ENCODE measurements around the gene POLE3. TPM values are rescaled to one million over a fixed set of nuclear protein-coding genes. Genes with fewer than 3 reads are reported as not detected.
"Not testable (repeated sequence)": the region's sequence is repeated elsewhere in the genome, so short reads cannot be mapped to it uniquely, and the experiment has no call there.

POLE3 gene
- total RNA-seq, 1 donor from 2014 or later, result 57.2 TPM

- no peak for DNase-seq
These were observed 35.1 kb downstream of the POLE3 start for GRCh38 chr9:113375057-113376023.

- DNase-seq, result no peak
These were observed 36.6 kb downstream of the POLE3 start for GRCh38 chr9:113373676-113374392.

GRCh38 chr9:113373256-113373655 is 37.2 kb downstream of the POLE3 start:
- DNase-seq, result no peak

GRCh38 chr9:113372059-113372458 is 38.4 kb downstream of the POLE3 start:
- no peak for DNase-seq

GRCh38 chr9:113370806-113371325 is 39.6 kb downstream of the POLE3 start:
- no peak for DNase-seq

GRCh38 chr9:113369855-113370140 is 40.7 kb downstream of the POLE3 start:
- DNase-seq, result no peak

- no peak for DNase-seq
These were observed 41.3 kb downstream of the POLE3 start for GRCh38 chr9:113368982-113369854.

- DNase-seq, result no peak
These were observed 42.0 kb downstream of the POLE3 start for GRCh38 chr9:113368348-113368981.

- DNase-seq, result not testable (repeated sequence)
These were observed 44.8 kb downstream of the POLE3 start for GRCh38 chr9:113365652-113366051.

- DNase-seq, result no peak
These were observed 45.5 kb downstream of the POLE3 start for GRCh38 chr9:113364951-113365350.

- DNase-seq, result no peak
These were observed 47.1 kb downstream of the POLE3 start for GRCh38 chr9:113363336-113363735.

GRCh38 chr9:113361304-113362018 is 49.0 kb downstream of the POLE3 start:
- DNase-seq, result peak; percentile 43

- DNase-seq, result no peak
These were observed 50.1 kb downstream of the POLE3 start for GRCh38 chr9:113360242-113360842.

- no peak for DNase-seq
These were observed 51.1 kb downstream of the POLE3 start for GRCh38 chr9:113359385-113359784.

Other genes starting within 250 kb of the POLE3 start
- gene FKBP15, start 189.4 kb downstream of the POLE3 start, total RNA-seq, result 18.7 and 25.3 TPM in 2 replicates
- gene SLC31A1, start 189.1 kb downstream of the POLE3 start, total RNA-seq, result 13.4 and 16.5 TPM in 2 replicates
- 52.1 and 67.9 TPM in 2 replicates for gene CDC26, start 135.1 kb downstream of the POLE3 start, total RNA-seq
- 25.0 and 33.6 TPM in 2 replicates for gene PRPF4, start 135.0 kb downstream of the POLE3 start, total RNA-seq
- gene RNF183, start 107.3 kb downstream of the POLE3 start, total RNA-seq, result not detected in 2 replicates
- 0.17 and 0.37 TPM in 2 replicates for gene WDR31, start 70.4 kb downstream of the POLE3 start, total RNA-seq
- gene BSPRY, start 61.1 kb downstream of the POLE3 start, total RNA-seq, result not detected in 2 replicates
- gene HDHD3, start 33.7 kb downstream of the POLE3 start, total RNA-seq, result 5.6 and 8.3 TPM in 2 replicates
- gene ALAD, start 9.4 kb downstream of the POLE3 start, total RNA-seq, result 15.0 and 22.4 TPM in 2 replicates
- gene C9orf43, start 72 bp upstream of the POLE3 start, total RNA-seq, result 0.23 TPM in 1 of 2 replicates, not detected in the other
- 294 and 415 TPM in 2 replicates for gene RGS3, start 53.1 kb upstream of the POLE3 start, total RNA-seq

Measured in dermis blood vessel endothelial cell (primary cell).